HEK293T (cell line): Measurements from ENCODE around the gene AMPD1.

Experiments
- BHLHE40 ChIP-seq: fragments of 450-650 bp; IDR thresholded peaks from 2 replicates; pipeline ENCODE4 v1.6.1; 2016; ENCODE audit warnings: mild to moderate bottlenecking, moderate library complexity, borderline replicate concordance
- FOXA1 ChIP-seq: fragments of 450-650 bp; IDR thresholded peaks from 2 replicates; pipeline ENCODE4 v1.6.1; 2016; ENCODE audit warnings: mild to moderate bottlenecking
- FOXM1 ChIP-seq: fragments of 450-650 bp; IDR thresholded peaks from 2 replicates; pipeline ENCODE4 v1.6.1; 2017; ENCODE audit warnings: mild to moderate bottlenecking, borderline replicate concordance
- HDGF ChIP-seq: fragments of 450-650 bp; IDR thresholded peaks from 2 replicates; pipeline ENCODE4 v1.6.1; 2017; ENCODE audit warnings: antibody characterized with exemption, borderline replicate concordance
- L3MBTL2 ChIP-seq: fragments of 450-650 bp; conservative IDR thresholded peaks from 2 replicates; pipeline ENCODE4 v1.6.1; 2016; ENCODE audit warnings: mild to moderate bottlenecking
- SUZ12 ChIP-seq: fragments of 450-650 bp; IDR thresholded peaks from 2 replicates; pipeline ENCODE4 v1.6.1; 2016; ENCODE audit warnings: mild to moderate bottlenecking

DNA sequence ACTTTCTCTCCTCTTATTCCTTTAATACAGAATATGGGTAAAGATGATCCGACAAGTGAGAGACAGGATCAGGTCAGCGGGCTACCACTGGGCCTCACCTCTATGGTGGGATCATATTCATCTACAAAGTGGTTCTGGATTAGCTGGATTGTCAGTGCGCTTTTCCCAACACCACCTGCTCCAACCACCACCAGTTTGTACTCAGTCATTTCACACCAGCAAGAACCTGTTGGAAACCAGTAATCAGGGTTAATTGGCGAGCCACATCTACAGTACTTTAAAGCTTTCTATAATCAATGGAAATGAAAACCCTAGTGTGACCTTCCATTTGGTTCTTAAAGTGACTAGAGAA is 20.6 kb upstream of the AMPD1 start:
- TF ChIP-seq FOXA1 (no peak), FOXM1 (no peak), SUZ12 (no peak), HDGF (no peak), BHLHE40 (no peak), L3MBTL2 (no peak)
